Heart right ventricle (tissue), 16 donors: ENCODE results near the gene MPP7. TPM values are rescaled to one million over a fixed set of nuclear protein-coding genes. Genes with fewer than 3 reads are reported as not detected.

Experiments
- ATAC-seq, 8 donors: fragments of 200-7000 bp; cut with Tn5 transposase; one replicate each; pipeline ENCODE4 v1.9.1; 2020; ENCODE audit warnings: mild to moderate bottlenecking in 8 of 8, moderate library complexity in 8 of 8, moderate number of reproducible peaks in 1 of 8
- DNase-seq, 2 donors: peaks; one replicate each; pipeline ENCODE4 v3.0.0-alpha.2; 2020
- H3K27ac ChIP-seq, 10 donors: fragments of 200-600 bp; sonication (generic) in 2 of 10; one replicate each; pipeline versions ENCODE4 v1.5.0 to v1.8.0; 2020 to 2022; ENCODE audit warnings: mild to moderate bottlenecking in 3 of 10
- H3K27me3 ChIP-seq, 7 donors: fragments of 200-600 bp; one replicate each; pipeline ENCODE4 v1.8.0; 2021 to 2022; ENCODE audit warnings: mild to moderate bottlenecking in 2 of 7
- H3K36me3 ChIP-seq, 9 donors: fragments of 200-600 bp; sonication (generic) in 1 of 9; one replicate each; pipeline versions ENCODE4 v1.5.0 to v1.8.0; 2020 to 2022; ENCODE audit warnings: mild to moderate bottlenecking in 2 of 9
- H3K4me1 ChIP-seq, 9 donors: fragments of 200-600 bp; sonication (generic) in 1 of 9; one replicate each; pipeline versions ENCODE4 v1.5.0 to v1.8.0; 2020 to 2022; ENCODE audit warnings: mild to moderate bottlenecking in 4 of 9
- H3K4me3 ChIP-seq, 10 donors: fragments of 200-600 bp; sonication (generic) in 2 of 10; one replicate each; pipeline versions ENCODE4 v1.5.0 to v1.8.0; 2020 to 2022; ENCODE audit warnings: mild to moderate bottlenecking in 7 of 10, moderate library complexity in 2 of 10
- H3K9me3 ChIP-seq, 11 donors: fragments of 200-600 bp in 10 of 11; sonication (generic) in 2 of 11; one replicate each; pipeline versions ENCODE4 v1.5.0 to v1.8.0; 2013 to 2022; ENCODE audit warnings: mild to moderate bottlenecking in 2 of 11, control low read depth in 1 of 11, moderate library complexity in 1 of 11
- WGBS, 2 donors: extraction: QIAGEN DNeasy Blood & Tissue Kit; methylation state at CpG; one replicate each; pipeline ENCODE4 v1.1.7; 2013; ENCODE audit warnings: inconsistent platforms in 1 of 2; 5-methylcytosine and 5-hydroxymethylcytosine counted together
- intact Hi-C, 10 donors: fragments of 100-400 bp; cut with DNase I; formaldehyde crosslinking; loops; one replicate each; pipeline versions ENCODE4 v1.11.1 to v1.14.2; 2022
- polyA plus RNA-seq, 2 donors: library from polyadenylated mRNA; stranded (reverse); fragments of 200-250 nt; gene quantifications; one replicate each; pipeline ENCODE4 v1.2.3, GENCODE V29; 2013
- total RNA-seq, 10 donors: library from RNA; stranded (reverse); fragmentation: NEBNext Ultra II Directional in 3 of 10; extraction: Animal tissue kit (Norgen Biotek cat#: 25700) in 3 of 10; gene quantifications; one replicate each; pipeline versions ENCODE4 v1.2.1 to v1.2.4, GENCODE V29; 2021 to 2023
- TF ChIP-seq, protein P1 (sequence below), 9 donors: fragments of 200-600 bp; sonication (generic) in 2 of 9; IDR thresholded peaks; one replicate each; pipeline versions ENCODE4 v1.5.0 to v1.8.0; 2021 to 2022; ENCODE audit warnings: antibody characterized with exemption in 9 of 9, mild to moderate bottlenecking in 5 of 9, moderate library complexity in 1 of 9
- donor health status: Arrhythmogenic right ventricular cardiomyopathy.
- donor health status: ischemic (EF 13 %, LVEDD 7.1; RV severe dilation, severe dysfunction).
- donor health status: healthy with polysubstance abuse.
- donor health status: DM: no; HTN: yes; CAD: no.
- donor health status: DM: no; HTN: no; CAD: no.
- donor health status: ischemic (EF 25% LVEDD 6.9; RV normal size, moderate dysfunction).
- donor health status: ischemic (EF 25% LVEDD 5.7; RV mildly dilated, moderate dysfunction).
- donor health status: healthy.
- donor health status: DM: yes; HTN: yes; CAD: no.
- donor health status: Ischemic cardiomyopathy.
- donor health status: ischemic (EF 35%, LVEDD 5.7; RV mildly dilated, moderate dysfunction).
- donor health status: nonischemic (EF 11% LVEDD 7.7; RV severe dilation, severe dysfunction).
- donor health status: DM: yes; HTN: yes; CAD: no.
- donor health status: PGD.
- donor health status: ischemic (EF 29% LVEDD 5.4; RV normal size, mild dysfunction).
- donor health status: nonischemic (EF 23%, LVEDD 6.1; RV moderate dilation, normal function).

The MPP7 gene
- total and polyA plus RNA-seq, 12 donors = 3.1 to 20.0 (median 14.7) TPM

DNA sequence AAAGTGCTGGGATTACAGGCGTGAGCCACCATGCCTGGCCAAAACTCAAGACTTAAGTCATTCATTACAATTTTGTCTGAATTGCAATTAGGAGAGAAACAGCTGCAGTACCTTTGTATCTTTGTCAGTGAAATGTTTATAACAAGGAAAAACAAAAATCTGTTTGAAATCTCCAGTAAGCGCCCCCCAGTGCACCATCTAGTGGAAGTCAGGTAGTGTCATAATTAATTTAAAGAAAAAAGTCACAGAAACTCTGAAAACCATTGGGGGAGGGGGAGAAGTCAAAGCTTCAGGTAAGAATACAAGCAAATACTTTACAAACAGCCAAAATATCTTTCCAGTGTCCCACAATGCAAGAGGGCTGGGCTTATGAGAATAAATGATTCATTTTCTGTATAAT is 2.8 kb downstream of the MPP7 start:
- TF ChIP-seq, protein P1, sequence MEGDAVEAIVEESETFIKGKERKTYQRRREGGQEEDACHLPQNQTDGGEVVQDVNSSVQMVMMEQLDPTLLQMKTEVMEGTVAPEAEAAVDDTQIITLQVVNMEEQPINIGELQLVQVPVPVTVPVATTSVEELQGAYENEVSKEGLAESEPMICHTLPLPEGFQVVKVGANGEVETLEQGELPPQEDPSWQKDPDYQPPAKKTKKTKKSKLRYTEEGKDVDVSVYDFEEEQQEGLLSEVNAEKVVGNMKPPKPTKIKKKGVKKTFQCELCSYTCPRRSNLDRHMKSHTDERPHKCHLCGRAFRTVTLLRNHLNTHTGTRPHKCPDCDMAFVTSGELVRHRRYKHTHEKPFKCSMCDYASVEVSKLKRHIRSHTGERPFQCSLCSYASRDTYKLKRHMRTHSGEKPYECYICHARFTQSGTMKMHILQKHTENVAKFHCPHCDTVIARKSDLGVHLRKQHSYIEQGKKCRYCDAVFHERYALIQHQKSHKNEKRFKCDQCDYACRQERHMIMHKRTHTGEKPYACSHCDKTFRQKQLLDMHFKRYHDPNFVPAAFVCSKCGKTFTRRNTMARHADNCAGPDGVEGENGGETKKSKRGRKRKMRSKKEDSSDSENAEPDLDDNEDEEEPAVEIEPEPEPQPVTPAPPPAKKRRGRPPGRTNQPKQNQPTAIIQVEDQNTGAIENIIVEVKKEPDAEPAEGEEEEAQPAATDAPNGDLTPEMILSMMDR (IDR thresholded peaks at IDR 0.05) = peak in 1 of 9 donors; percentile 20
- no peak overlapping the region for H3K4me3 ChIP-seq
- 89 to 99% methylated on average over 2 of the region's 2 CpGs for WGBS, 2 donors
- intact Hi-C loops = loop anchor here in 5 of 10 donors (5.0 kb wide), 2 partner anchors 77 to 82 kb away; no protein-coding TSS in a partner anchor
- no peak for ATAC-seq
- peaks cover 0 to 14% (median under 1%) of the 10 kb centered on the region in 7 donors for H3K27me3 ChIP-seq
- peaks cover 0 to 48% (median 26%) of the 10 kb centered on the region in 9 donors for H3K4me1 ChIP-seq
- DNase-seq = no peak
- H3K27ac ChIP-seq = no peak overlapping the region
- no peaks in the 10 kb centered on the region for H3K9me3 ChIP-seq
- H3K36me3 ChIP-seq = no peaks in the 10 kb centered on the region

DNA sequence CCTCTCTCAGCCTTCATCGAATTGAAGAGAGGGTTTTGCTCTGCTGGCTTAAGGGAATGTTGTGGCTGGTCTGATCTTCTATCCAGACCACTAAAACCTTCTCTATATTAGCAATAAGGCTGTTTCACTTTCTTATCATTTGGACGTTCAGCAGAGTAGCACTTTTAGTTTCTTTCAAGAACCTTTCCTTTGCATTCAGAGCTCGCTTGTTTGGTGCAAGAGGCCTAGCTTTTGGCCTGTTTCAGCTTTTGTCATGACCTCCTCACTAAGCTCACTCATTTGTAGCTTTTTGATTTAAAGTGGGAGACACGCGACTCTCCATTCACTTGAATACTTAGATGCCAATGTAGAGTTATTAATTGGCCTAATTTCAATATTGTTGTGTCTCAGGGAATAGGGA is 3.9 kb downstream of the MPP7 start:
- peaks cover 0 to 3% (median 0%) of the 10 kb centered on the region in 7 donors for H3K27me3 ChIP-seq
- no peak for DNase-seq
- no peak for ATAC-seq
- intact Hi-C loops = no loop called here
- no peak overlapping the region for H3K4me3 ChIP-seq
- TF ChIP-seq, protein P1 (IDR thresholded peaks at IDR 0.05) = no peak
- H3K27ac ChIP-seq = no peak overlapping the region
- no peaks in the 10 kb centered on the region for H3K9me3 ChIP-seq
- no peaks in the 10 kb centered on the region for H3K36me3 ChIP-seq
- H3K4me1 ChIP-seq = peaks cover 0 to 54% (median 29%) of the 10 kb centered on the region in 9 donors
- 72 to 76% methylated on average over 5 of the region's 5 CpGs for WGBS, 2 donors

DNA sequence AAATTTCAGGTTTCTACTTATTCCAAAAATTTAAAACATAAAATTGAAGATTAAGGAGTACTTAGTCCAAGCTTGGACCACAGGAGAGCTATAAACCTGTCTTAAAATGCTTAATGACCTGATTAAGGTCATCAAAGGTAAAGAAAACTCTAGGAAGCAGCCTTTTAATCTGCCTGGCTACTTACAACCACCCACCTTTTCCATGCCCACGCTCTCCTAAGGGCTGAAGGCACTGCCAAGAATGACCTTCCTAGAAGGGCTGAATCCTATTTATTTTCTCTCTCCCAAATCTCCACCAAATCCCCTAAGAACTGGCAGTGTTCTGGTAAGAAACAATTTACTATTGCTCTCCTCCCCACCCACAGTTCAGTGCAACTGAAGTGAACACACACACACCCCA is 6.8 kb downstream of the MPP7 start:
- TF ChIP-seq, protein P1 (IDR thresholded peaks at IDR 0.05) = no peak
- peak in 2 of 8 donors; percentile 26 to 29 for ATAC-seq
- intact Hi-C loops = no loop called here
- Histone ChIP-seq H3K27me3 (no peaks in the 10 kb centered on the region), H3K4me1 (peaks cover 0 to 48% (median 22%) of the 10 kb centered on the region in 9 donors), H3K36me3 (no peaks in the 10 kb centered on the region), H3K27ac (peak overlapping the region in 3 of 10 donors; percentile 11 to 26 (median 14)), H3K4me3 (no peak overlapping the region), H3K9me3 (no peaks in the 10 kb centered on the region)
- 35 to 45% methylated on average over 1 of the region's 1 CpG for WGBS, 2 donors
- DNase-seq = no peak

DNA sequence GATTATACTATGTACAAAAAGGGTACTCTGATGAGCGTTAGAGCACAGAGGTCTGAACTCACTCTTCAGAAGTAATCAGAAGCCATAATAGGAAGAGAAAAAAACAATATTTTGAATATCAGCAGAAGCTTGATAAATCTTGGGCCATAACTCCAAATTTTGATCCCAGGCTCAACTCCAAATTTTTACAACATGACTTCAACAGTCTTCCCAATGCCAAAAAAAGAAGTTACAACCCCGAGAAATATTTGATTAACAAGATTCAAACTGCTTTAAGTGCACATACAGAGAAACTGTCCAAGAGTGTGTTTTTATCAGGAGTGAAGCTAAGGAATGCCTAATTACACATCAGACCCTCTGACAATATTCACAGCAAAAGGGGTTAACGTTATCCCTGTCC is 7.5 kb downstream of the MPP7 start:
- DNase-seq = no peak
- H3K4me1 ChIP-seq = peaks cover 0 to 48% (median 22%) of the 10 kb centered on the region in 9 donors
- H3K27ac ChIP-seq = peak overlapping the region in 3 of 10 donors; percentile 6 to 41 (median 20)
- no peaks in the 10 kb centered on the region for H3K9me3 ChIP-seq
- intact Hi-C loops = no loop called here
- no peaks in the 10 kb centered on the region for H3K27me3 ChIP-seq
- H3K36me3 ChIP-seq = no peaks in the 10 kb centered on the region
- 39 to 50% methylated on average over 3 of the region's 3 CpGs for WGBS, 2 donors
- no peak for ATAC-seq
- TF ChIP-seq, protein P1 (IDR thresholded peaks at IDR 0.05) = no peak
- H3K4me3 ChIP-seq = no peak overlapping the region
